GM12874 (cell line): ENCODE measurements around the gene HTR5A.

ENCODE experiments used
- TF ChIP-seq, protein P1 (sequence below): IDR thresholded peaks from 2 replicates; pipeline ENCODE4 v1.5.1; 2011; ENCODE audit warnings: low read depth, mild to moderate bottlenecking, control low read depth, low read length, moderate library complexity; ENCODE audit not compliant: insufficient read depth

The HTR5A gene

DNA sequence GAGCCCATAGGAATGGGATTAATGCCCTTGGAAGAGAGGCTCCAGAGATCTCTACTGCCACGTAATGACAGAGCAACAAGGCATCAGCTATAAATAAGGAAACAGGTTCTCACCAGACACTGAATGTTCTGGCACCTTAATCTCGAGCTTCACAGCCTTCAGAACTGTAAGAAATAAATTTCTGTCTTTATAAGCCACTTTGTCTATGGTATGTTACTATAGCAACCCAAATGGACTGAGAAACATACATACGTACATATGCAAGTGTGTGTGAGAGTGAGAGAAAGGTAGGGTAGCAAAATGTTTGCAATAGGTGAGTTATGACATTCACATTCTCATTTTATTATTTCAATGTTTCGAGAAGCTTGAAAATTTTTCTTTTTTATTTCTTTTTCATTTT is 22.1 kb upstream of the HTR5A start:
- TF ChIP-seq, protein P1, sequence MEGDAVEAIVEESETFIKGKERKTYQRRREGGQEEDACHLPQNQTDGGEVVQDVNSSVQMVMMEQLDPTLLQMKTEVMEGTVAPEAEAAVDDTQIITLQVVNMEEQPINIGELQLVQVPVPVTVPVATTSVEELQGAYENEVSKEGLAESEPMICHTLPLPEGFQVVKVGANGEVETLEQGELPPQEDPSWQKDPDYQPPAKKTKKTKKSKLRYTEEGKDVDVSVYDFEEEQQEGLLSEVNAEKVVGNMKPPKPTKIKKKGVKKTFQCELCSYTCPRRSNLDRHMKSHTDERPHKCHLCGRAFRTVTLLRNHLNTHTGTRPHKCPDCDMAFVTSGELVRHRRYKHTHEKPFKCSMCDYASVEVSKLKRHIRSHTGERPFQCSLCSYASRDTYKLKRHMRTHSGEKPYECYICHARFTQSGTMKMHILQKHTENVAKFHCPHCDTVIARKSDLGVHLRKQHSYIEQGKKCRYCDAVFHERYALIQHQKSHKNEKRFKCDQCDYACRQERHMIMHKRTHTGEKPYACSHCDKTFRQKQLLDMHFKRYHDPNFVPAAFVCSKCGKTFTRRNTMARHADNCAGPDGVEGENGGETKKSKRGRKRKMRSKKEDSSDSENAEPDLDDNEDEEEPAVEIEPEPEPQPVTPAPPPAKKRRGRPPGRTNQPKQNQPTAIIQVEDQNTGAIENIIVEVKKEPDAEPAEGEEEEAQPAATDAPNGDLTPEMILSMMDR: no peak

GRCh38 chr7:155051355-155051754 is 18.8 kb upstream of the HTR5A start:
- TF ChIP-seq, protein P1: no peak

GRCh38 chr7:155053002-155053401 is 17.1 kb upstream of the HTR5A start:
- TF ChIP-seq, protein P1: no peak

GRCh38 chr7:155054761-155055160 is 15.4 kb upstream of the HTR5A start:
- TF ChIP-seq, protein P1: no peak

- TF ChIP-seq, protein P1: no peak
Observed at GRCh38 chr7:155057076-155057475, 13.0 kb upstream of the HTR5A start.

GRCh38 chr7:155058896-155059295 is 11.2 kb upstream of the HTR5A start:
- TF ChIP-seq, protein P1: no peak

DNA sequence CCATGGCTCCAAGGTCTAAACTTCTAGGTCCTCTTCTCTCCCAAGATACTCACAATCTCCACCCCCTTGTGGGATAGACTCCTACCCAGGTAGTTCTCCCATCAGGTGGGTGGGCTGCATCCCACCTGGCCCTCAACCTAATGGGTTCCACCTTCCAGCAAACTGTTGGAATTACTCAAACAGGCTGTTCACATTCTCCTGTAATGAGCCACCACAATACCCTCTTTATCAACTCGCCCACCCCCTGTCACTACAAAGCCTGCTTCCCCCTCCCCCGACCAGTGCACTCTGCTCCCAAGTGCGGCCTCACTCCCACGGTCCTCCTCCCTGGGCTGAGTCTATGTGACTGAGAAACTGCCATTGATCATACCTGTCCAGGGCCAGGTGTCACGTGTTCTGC is 10.4 kb upstream of the HTR5A start:
- TF ChIP-seq, protein P1: no peak

DNA sequence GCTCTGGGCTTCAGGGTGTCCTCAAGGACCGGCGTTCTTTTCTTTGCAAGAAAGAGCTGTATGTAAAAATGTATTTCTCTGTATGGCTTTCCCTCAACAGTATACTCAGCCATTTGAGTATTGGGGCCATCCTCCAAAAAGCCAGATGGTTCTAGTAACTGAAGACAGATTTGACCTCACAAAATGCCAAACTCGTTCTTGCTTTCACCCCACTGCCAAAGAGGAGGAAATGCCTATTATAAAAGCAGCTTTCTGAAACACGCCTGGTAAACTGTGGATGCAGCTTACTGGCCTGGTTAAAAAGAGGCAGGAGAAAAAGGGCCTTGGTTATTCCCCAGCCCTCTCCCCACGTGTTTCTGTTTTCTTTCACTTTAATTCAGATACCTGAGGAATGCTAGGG is 7.7 kb upstream of the HTR5A start:
- TF ChIP-seq, protein P1: no peak
